RWPE1 (cell line): Measurements from ENCODE around the gene HOXA9.

Experiments used
- CTCF ChIA-PET: fragments of 350-600 bp; sonication (Branson Sonifier 250); formaldehyde crosslinking; extraction: SDS; loops from one replicate; lab custom pipeline; 2021; lab: Yijun Ruan, JAX
- POLR2A ChIA-PET: fragments of 400-600 bp; formaldehyde crosslinking; extraction: SDS; loops from one replicate; lab custom pipeline; 2020; ENCODE audit warnings: antibody characterized with exemption; ENCODE audit not compliant: low non-redundant PET; lab: Yijun Ruan, JAX
- DNase-seq: peaks from one replicate; pipeline ENCODE4 v3.0.0; 2012; ENCODE audit warnings: low spot score
- H3K27ac ChIP-seq: fragments of 450-650 bp; 2 replicates; pipeline ENCODE4 v1.5.1; 2017
- CTCF ChIP-seq: fragments of 450-650 bp; conservative IDR thresholded peaks from 2 replicates; pipeline ENCODE4 v1.5.1; 2017; ENCODE audit warnings: low read depth, mild to moderate bottlenecking

The HOXA9 gene

DNA sequence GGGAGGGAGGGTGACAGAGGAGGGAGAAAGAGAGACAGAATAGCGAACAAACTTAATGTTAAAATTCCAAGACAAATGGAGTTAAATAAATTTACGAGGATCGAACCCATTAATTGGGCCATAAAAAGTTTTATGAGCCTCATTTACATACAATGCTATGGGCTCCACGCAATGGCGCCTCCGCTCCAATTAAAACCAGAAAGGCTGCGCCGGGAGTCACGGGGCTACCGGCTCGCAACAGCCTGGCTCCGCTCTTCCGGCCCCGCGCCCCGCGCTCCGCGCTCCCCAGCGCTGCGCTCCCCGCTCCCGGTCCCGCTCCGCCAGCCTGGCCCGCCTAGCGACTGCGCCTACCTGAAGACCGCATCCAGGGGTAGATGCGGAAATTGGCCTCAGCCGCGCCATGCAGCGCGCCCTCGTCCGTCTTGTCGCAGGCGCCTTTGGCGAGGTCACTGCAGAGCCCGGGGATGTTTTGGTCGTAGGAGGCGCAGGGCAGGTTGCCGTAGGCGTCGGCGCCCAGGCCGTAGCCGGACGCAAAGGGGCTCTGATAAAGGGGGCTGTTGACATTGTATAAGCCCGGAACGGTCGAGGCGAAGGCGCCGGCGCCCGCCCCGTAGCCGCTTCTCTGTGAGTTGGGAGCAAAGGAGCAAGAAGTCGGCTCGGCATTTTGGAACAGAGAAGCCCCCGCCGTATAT, 9.4 kb downstream of the HOXA9 start:
- H3K27ac ChIP-seq = peak overlapping the region; percentile 90
- TF ChIP-seq CTCF = no peak
- CTCF ChIA-PET = interaction anchor here (1.0 to 1.4 kb wide), 3 partner anchors 12 to 488 kb away, joined by 3 to 6 read pairs (median 3); partner anchors contain the start of gene HOXA5
- DNase-seq = no peak
- POLR2A ChIA-PET = no interaction called here

DNA sequence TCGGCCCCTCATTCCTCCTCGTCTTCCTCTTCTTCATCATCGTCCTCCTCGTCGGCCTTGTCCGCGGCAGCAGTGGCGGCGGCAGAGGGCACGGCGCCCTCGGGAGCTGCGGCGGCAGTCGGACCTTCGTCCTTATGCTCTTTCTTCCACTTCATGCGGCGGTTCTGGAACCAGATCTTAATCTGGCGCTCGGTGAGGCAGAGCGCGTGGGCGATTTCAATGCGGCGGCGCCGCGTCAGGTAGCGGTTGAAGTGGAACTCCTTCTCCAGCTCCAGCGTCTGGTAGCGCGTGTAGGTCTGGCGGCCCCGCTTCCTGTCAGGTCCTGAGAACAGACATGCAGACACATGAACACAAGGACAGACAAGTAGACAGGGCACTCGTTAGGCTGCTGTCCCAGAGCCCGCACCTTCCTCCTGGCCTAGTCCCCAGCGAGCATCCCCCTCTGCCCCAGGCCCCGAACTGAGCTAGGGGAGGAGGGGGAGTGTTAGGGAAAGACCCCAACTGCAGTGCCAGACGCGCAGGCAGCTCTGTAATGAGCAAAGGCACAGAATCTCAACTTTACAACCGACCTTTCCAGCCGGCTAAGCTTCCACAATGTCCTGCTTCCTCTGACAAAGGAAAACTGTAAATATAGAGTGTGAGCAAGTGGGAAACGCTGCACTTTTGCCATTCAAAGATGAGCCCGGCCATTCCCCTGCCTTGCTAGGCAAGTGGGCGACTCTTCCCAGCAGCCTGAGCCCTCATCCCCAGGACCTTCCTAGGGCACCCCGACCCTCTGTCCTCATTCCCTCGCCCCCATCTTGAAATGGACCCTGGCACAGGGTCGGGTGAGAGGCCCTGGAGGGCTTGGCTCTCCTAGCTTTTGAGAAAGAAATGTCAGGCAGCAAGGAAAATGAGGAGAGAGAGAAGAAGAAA, 10.2 kb downstream of the HOXA9 start:
- CTCF ChIA-PET = interaction anchor here (1.0 kb wide), 1 partner anchor 11 kb away, joined by 3 read pairs; no protein-coding TSS in a partner anchor
- TF ChIP-seq CTCF = no peak
- peak overlapping the region; percentile 90 for H3K27ac ChIP-seq
- no peak for DNase-seq
- POLR2A ChIA-PET = no interaction called here

DNA sequence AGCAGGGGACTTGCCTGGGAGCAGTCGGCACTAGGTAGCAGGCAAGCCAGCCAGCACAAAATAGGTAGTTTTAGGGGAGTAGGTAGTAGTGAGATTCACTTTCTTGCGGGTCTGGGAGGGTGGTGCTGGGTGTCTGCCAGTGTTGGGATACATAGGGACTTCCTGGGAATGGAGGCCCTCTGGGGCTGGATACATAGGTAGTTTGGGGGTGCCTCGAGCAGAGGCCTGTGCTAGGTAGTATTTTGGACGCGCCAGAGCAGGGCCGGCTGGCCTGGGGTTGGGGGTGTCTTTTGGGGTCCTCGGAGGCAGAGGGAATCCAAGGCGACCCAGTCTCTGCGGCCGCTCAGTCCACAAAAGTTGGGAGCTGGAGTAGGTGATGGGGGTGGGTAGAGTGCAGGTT, 11.0 kb downstream of the HOXA9 start:
- peak overlapping the region; percentile 90 for H3K27ac ChIP-seq
- no peak for DNase-seq
- ChIA-PET CTCF (interaction anchor here (0.9 kb wide), 1 partner anchor 12 kb away, joined by 5 read pairs; no protein-coding TSS in a partner anchor), POLR2A (no interaction called here)
- no peak for TF ChIP-seq CTCF

DNA sequence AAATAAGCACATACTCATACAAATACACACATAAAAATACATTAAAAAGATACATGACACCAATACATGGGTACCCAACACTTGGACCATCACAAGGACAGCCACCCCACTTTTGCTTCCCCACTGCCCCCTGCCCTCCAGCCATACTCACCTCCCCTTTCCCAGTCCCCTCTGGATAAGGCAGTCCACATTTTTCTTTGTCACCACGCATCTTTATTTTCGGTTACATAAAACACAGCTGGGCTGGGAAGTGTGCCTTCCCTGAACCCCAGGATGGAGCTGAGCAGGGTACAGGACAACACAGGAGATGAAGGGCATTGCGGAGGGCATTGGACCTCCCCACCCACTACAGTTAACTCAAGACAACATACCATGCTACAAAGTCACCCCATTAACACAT, 11.8 kb downstream of the HOXA9 start:
- DNase-seq = no peak
- peak overlapping the region; percentile 90; the same call in 1 of the 2 replicates for H3K27ac ChIP-seq
- POLR2A ChIA-PET = no interaction called here
- no peak for TF ChIP-seq CTCF
- CTCF ChIA-PET = interaction anchor here (0.9 kb wide), 1 partner anchor 13 kb away, joined by 5 read pairs; no protein-coding TSS in a partner anchor

DNA sequence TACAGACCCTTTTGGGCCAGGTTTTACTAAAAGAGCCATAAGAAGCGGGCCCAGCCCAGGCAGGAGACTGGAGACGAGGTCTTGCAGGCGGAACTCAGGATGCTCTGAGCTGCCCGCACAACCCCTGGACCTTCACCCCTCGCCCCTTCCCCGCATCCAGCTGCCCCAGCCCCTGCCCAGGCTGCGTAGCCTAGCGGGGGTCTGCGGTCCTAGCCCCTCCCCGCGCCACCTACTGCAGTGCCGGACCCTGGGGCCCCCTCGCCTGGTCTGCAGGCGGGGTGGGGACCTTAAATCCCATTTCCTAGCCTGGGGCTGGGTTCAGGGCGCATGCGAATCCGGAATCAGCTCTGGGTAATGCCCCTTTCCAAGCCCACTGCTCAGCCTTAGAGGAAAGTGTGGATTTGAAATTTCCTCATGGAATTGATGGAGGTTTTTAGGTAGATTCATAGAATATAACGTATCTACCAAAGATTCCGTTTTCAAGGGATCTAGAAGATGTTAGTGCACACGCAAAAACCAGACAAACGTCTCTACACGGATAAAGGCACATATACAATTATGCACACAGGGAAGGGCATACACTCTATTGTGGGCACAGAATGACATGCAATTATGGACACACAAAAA, 12.4 kb downstream of the HOXA9 start:
- H3K27ac ChIP-seq = peak overlapping the region; percentile 92
- DNase-seq = no peak
- TF ChIP-seq CTCF = no peak
- ChIA-PET CTCF (interaction anchor here (0.8 to 3.4 kb wide), 2 partner anchors 8 to 15 kb away, joined by 3 to 45 read pairs; no protein-coding TSS in a partner anchor), POLR2A (no interaction called here)
